Osteocyte (in vitro differentiated cells): ENCODE results near the gene RSKR. TPM values are rescaled to one million over a fixed set of nuclear protein-coding genes. Genes with fewer than 3 reads are reported as not detected.
"Not testable (repeated sequence)": the region's sequence is repeated elsewhere in the genome, so short reads cannot be mapped to it uniquely, and the experiment has no call there.

Source experiments
- DNase-seq: peaks from one replicate; pipeline ENCODE4 v3.0.0; 2021; ENCODE audit warnings: mixed read lengths; ENCODE audit not compliant: unreplicated experiment; ENCODE audit errors: extremely low spot score
- H3K27ac Mint-ChIP-seq: one replicate; pipeline ENCODE4 v1.8.0; 2021; ENCODE audit warnings: mild to moderate bottlenecking, mixed read lengths; ENCODE audit not compliant: unreplicated experiment
- H3K27me3 Mint-ChIP-seq: one replicate; pipeline ENCODE4 v1.8.0; 2021; ENCODE audit warnings: mixed read lengths; ENCODE audit not compliant: unreplicated experiment
- H3K36me3 Mint-ChIP-seq: one replicate; pipeline ENCODE4 v1.8.0; 2021; ENCODE audit warnings: mixed read lengths; ENCODE audit not compliant: unreplicated experiment
- H3K4me1 Mint-ChIP-seq: one replicate; pipeline ENCODE4 v1.8.0; 2021; ENCODE audit warnings: mixed read lengths; ENCODE audit not compliant: unreplicated experiment
- H3K4me3 Mint-ChIP-seq: one replicate; pipeline ENCODE4 v1.8.0; 2021; ENCODE audit warnings: mild to moderate bottlenecking, moderate library complexity, mixed read lengths; ENCODE audit not compliant: unreplicated experiment
- H3K9me3 Mint-ChIP-seq: one replicate; pipeline ENCODE4 v1.8.0; 2021; ENCODE audit warnings: mixed read lengths; ENCODE audit not compliant: unreplicated experiment
- CTCF ChIP-seq: fragments of 200-600 bp; sonication (generic); IDR thresholded peaks from 2 replicates; pipeline ENCODE4 v1.5.0; 2021; ENCODE audit warnings: antibody characterized with exemption, mild to moderate bottlenecking, moderate library complexity
- total RNA-seq: library from RNA; stranded (reverse); gene quantifications from 2 replicates; pipeline ENCODE4 v1.2.1, GENCODE V29; 2021

Gene RSKR
- total RNA-seq, 1 donor from 2014 or later, result 10.3 TPM

GRCh38 chr17:28576758-28577465 lies 37.1 kb downstream of the RSKR start, which contains the start of gene ALDOC:
TSS of gene ALDOC (minus strand) at chr17:28576895. CDS start at chr17:28575532, 1,363 bp downstream.
- TF ChIP-seq CTCF, result no peak
- Mint-ChIP-seq H3K27ac (no peak within 1 kb of the TSS), H3K4me1 (peaks cover 16% of the 10 kb centered on the region), H3K9me3 (no peaks in the 10 kb centered on the region), H3K36me3 (peaks cover 6% of the 10 kb centered on the region), H3K4me3 (peak within 1 kb of the TSS; percentile 57), H3K27me3 (no peaks in the 10 kb centered on the region)
- DNase-seq, result peak; percentile 90

DNA sequence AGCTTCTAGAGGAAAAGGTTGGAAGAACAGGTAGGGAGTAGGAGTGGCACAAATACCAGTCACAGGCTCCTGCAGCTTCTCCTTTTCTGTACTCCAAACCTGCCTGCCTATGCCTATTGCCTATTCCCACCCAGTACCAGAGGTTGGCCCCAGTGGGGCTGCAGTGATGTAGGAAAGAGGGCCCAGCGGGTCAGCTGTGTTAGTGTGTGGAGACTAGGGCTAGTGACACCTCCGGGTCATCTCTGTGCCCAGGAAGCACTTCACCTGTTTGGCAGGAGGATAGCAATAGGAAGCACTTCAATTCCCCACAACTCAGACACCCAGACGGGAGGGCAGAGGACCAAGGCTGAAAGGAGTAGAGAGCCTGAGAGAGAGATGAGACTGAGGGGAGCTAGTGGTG lies 38.0 kb downstream of the RSKR start:
- H3K4me3 Mint-ChIP-seq, H3K36me3 Mint-ChIP-seq, H3K27ac Mint-ChIP-seq, DNase-seq, H3K9me3 Mint-ChIP-seq, H3K27me3 Mint-ChIP-seq: not testable (repeated sequence)
- H3K4me1 Mint-ChIP-seq, result peaks cover 20% of the 10 kb centered on the region

GRCh38 chr17:28575126-28575795 lies 38.7 kb downstream of the RSKR start:
- Mint-ChIP-seq H3K36me3 (peaks cover 4% of the 10 kb centered on the region), H3K9me3 (no peaks in the 10 kb centered on the region), H3K27ac (no peak overlapping the region), H3K4me1 (peaks cover 25% of the 10 kb centered on the region), H3K27me3 (no peaks in the 10 kb centered on the region), H3K4me3 (no peak overlapping the region)
- no peak for DNase-seq
- TF ChIP-seq CTCF, result no peak

- Mint-ChIP-seq H3K27ac (no peak overlapping the region), H3K9me3 (no peaks in the 10 kb centered on the region), H3K36me3 (peaks cover 4% of the 10 kb centered on the region), H3K27me3 (no peaks in the 10 kb centered on the region), H3K4me3 (no peak overlapping the region), H3K4me1 (peaks cover 33% of the 10 kb centered on the region)
- DNase-seq, result no peak
- no peak for TF ChIP-seq CTCF
These were observed 39.5 kb downstream of the RSKR start for GRCh38 chr17:28574526-28574925.

- H3K9me3 Mint-ChIP-seq, result no peaks in the 10 kb centered on the region
- TF ChIP-seq CTCF, result no peak
- no peaks in the 10 kb centered on the region for H3K36me3 Mint-ChIP-seq
- no peak for DNase-seq
- peaks cover 36% of the 10 kb centered on the region for H3K4me1 Mint-ChIP-seq
- H3K27me3 Mint-ChIP-seq, result no peaks in the 10 kb centered on the region
- no peak overlapping the region for H3K4me3 Mint-ChIP-seq
- no peak overlapping the region for H3K27ac Mint-ChIP-seq
These were observed 40.0 kb downstream of the RSKR start for GRCh38 chr17:28573966-28574480.
